ENCODE data around the gene EEFSEC. TPM values are rescaled to one million over a fixed set of nuclear protein-coding genes. Genes with fewer than 3 reads are reported as not detected.

The EEFSEC gene
- total and polyA plus RNA-seq, 2 of the 8 experiments (the other 6 are each of a cell fraction or from before 2014, with no cell fraction given) = 13.1 to 19.8 TPM

DNA sequence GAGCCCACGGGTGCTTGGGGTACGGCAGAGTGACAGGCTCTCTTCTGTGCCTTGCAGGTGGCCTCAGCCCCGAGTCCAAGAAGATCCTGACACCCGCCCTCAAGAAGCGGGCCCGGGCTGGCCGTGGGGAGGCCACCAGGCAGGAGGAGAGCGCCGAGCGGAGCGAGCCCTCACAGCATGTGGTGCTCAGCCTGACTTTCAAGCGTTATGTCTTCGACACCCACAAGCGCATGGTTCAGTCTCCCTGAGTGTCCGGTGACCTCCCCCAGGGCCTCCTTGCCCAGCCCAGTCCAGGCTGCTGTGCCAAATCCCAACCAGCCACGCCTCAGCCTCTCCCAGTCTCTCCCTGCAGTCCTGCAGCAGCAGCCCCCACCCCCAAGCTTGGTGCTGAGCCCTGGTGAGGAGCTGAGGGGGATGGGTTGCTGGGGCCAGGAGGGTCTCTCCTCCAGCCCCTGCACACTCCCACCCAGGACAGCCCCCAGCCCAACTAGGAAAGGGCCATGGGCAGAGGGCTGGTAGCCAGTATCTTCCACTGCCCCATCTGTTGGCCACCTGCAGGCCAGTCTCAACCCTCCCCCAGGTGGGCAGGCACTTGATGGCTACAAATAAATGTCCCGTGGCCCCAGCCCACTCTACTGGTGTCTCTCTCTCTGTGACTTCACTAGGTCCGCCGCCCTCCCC, 254.9 kb downstream of the EEFSEC start (continued):
- TF ChIP-seq, protein P1, sequence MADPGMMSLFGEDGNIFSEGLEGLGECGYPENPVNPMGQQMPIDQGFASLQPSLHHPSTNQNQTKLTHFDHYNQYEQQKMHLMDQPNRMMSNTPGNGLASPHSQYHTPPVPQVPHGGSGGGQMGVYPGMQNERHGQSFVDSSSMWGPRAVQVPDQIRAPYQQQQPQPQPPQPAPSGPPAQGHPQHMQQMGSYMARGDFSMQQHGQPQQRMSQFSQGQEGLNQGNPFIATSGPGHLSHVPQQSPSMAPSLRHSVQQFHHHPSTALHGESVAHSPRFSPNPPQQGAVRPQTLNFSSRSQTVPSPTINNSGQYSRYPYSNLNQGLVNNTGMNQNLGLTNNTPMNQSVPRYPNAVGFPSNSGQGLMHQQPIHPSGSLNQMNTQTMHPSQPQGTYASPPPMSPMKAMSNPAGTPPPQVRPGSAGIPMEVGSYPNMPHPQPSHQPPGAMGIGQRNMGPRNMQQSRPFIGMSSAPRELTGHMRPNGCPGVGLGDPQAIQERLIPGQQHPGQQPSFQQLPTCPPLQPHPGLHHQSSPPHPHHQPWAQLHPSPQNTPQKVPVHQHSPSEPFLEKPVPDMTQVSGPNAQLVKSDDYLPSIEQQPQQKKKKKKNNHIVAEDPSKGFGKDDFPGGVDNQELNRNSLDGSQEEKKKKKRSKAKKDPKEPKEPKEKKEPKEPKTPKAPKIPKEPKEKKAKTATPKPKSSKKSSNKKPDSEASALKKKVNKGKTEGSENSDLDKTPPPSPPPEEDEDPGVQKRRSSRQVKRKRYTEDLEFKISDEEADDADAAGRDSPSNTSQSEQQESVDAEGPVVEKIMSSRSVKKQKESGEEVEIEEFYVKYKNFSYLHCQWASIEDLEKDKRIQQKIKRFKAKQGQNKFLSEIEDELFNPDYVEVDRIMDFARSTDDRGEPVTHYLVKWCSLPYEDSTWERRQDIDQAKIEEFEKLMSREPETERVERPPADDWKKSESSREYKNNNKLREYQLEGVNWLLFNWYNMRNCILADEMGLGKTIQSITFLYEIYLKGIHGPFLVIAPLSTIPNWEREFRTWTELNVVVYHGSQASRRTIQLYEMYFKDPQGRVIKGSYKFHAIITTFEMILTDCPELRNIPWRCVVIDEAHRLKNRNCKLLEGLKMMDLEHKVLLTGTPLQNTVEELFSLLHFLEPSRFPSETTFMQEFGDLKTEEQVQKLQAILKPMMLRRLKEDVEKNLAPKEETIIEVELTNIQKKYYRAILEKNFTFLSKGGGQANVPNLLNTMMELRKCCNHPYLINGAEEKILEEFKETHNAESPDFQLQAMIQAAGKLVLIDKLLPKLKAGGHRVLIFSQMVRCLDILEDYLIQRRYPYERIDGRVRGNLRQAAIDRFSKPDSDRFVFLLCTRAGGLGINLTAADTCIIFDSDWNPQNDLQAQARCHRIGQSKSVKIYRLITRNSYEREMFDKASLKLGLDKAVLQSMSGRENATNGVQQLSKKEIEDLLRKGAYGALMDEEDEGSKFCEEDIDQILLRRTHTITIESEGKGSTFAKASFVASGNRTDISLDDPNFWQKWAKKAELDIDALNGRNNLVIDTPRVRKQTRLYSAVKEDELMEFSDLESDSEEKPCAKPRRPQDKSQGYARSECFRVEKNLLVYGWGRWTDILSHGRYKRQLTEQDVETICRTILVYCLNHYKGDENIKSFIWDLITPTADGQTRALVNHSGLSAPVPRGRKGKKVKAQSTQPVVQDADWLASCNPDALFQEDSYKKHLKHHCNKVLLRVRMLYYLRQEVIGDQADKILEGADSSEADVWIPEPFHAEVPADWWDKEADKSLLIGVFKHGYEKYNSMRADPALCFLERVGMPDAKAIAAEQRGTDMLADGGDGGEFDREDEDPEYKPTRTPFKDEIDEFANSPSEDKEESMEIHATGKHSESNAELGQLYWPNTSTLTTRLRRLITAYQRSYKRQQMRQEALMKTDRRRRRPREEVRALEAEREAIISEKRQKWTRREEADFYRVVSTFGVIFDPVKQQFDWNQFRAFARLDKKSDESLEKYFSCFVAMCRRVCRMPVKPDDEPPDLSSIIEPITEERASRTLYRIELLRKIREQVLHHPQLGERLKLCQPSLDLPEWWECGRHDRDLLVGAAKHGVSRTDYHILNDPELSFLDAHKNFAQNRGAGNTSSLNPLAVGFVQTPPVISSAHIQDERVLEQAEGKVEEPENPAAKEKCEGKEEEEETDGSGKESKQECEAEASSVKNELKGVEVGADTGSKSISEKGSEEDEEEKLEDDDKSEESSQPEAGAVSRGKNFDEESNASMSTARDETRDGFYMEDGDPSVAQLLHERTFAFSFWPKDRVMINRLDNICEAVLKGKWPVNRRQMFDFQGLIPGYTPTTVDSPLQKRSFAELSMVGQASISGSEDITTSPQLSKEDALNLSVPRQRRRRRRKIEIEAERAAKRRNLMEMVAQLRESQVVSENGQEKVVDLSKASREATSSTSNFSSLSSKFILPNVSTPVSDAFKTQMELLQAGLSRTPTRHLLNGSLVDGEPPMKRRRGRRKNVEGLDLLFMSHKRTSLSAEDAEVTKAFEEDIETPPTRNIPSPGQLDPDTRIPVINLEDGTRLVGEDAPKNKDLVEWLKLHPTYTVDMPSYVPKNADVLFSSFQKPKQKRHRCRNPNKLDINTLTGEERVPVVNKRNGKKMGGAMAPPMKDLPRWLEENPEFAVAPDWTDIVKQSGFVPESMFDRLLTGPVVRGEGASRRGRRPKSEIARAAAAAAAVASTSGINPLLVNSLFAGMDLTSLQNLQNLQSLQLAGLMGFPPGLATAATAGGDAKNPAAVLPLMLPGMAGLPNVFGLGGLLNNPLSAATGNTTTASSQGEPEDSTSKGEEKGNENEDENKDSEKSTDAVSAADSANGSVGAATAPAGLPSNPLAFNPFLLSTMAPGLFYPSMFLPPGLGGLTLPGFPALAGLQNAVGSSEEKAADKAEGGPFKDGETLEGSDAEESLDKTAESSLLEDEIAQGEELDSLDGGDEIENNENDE (IDR thresholded peaks at IDR 0.05; ENCODE audit: insufficient replicate concordance, low read length) = no peak
- no peak for TF ChIP-seq ZNF274 (IDR thresholded peaks at IDR 0.05; ENCODE audit: borderline replicate concordance, extremely low read depth, low read length)
- TF ChIP-seq CHD2 (IDR thresholded peaks at IDR 0.05; ENCODE audit: low read length) = no peak
- no peak for TF ChIP-seq SIRT6 (IDR thresholded peaks at IDR 0.05; ENCODE audit: low read length)
- no peak for TF ChIP-seq BACH1 (IDR thresholded peaks at IDR 0.05; ENCODE audit: low read length)
- TF ChIP-seq MAFK (IDR thresholded peaks at IDR 0.05; ENCODE audit: low read depth, low read length) = no peak
- TF ChIP-seq SP2 (IDR thresholded peaks at IDR 0.05; ENCODE audit: low read length) = no peak
- TF ChIP-seq GTF2F1 (IDR thresholded peaks at IDR 0.05; ENCODE audit: borderline replicate concordance, low read depth, low read length) = no peak
